Muscle layer of duodenum (tissue), 2 donors: Measurements from ENCODE around the gene CD209.

ENCODE experiments used
- H3K27ac ChIP-seq: one replicate; pipeline ENCODE4 v1.7.0; 2013; ENCODE audit warnings: mild to moderate bottlenecking, low read length
- H3K27me3 ChIP-seq: one replicate; pipeline ENCODE4 v1.7.0; 2013; ENCODE audit warnings: low read depth, mild to moderate bottlenecking, control low read depth, low read length
- H3K36me3 ChIP-seq, 2 donors: one replicate each; pipeline ENCODE4 v1.7.0; 2013; ENCODE audit warnings: low read length in 2 of 2, control low read depth in 1 of 2, mild to moderate bottlenecking in 1 of 2; ENCODE audit not compliant: insufficient read depth in 2 of 2, control insufficient read depth in 1 of 2
- H3K4me1 ChIP-seq, 2 donors: one replicate each; pipeline ENCODE4 v1.7.0; 2013; ENCODE audit warnings: low read length in 2 of 2, mild to moderate bottlenecking in 2 of 2, control low read depth in 1 of 2, moderate library complexity in 1 of 2; ENCODE audit not compliant: insufficient read depth in 2 of 2, control insufficient read depth in 1 of 2
- H3K4me3 ChIP-seq, 2 donors: one replicate each; pipeline ENCODE4 v1.7.0; 2013; ENCODE audit warnings: low read length in 2 of 2, low read depth in 1 of 2, mild to moderate bottlenecking in 1 of 2
- H3K9me3 ChIP-seq, 2 donors: one replicate each; pipeline ENCODE4 v1.7.0; 2013; ENCODE audit warnings: low read length in 2 of 2, control low read depth in 1 of 2, mild to moderate bottlenecking in 1 of 2; ENCODE audit not compliant: control insufficient read depth in 1 of 2
- donor health status: healthy.

Gene CD209

DNA sequence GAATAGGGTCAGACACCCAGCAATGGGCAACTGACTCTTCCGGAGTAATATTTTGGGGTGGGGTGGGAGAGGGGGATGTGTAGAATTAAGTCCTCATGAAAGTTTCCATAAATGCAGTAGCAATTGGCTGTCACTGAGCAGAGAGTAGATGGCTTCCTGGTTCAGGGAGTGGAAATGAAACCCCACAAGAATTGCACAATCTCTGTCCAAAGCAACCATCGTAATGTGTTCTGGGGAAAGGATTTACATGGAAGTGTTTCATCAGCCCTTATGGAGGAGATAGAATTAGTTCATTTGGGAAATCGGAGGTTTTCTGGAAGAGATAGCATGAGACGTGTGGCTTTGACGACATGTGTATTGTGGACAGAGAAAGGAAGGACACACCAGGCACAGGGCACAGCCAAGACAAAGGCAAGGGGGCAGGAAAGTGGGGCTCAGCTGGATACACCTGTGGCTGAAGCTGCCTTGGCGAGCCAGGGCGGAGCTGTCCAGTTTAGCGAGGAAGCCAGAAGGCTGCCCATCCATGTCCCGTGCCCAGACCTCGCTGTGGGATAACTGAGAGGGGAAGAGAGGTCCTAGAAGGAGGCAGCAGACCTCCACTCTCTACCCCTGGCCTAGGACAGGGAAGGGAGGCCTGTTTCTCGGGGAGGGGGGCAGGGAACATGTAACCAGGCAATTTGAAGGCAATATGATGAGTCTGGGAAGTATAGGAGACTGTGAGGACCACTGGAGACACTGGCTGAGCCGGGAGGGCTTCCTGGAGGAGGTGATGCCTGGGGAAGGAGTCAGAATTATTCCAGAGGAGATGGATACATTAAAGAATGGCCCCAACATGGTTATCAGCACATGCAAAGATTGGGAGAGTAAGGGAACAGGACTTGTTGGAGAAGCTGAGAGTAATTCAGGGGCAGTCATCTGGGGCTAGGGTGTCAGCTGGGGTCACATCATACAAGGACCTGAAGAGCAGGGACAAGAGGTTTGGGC lies 12.8 kb downstream of the CD209 start:
- Histone ChIP-seq H3K36me3 (no peaks in the 10 kb centered on the region), H3K27ac (no peak overlapping the region), H3K27me3 (peaks cover 10% of the 10 kb centered on the region), H3K9me3 (no peaks in the 10 kb centered on the region), H3K4me3 (no peak overlapping the region), H3K4me1 (peaks cover 0 to 3% of the 10 kb centered on the region in 2 donors)

DNA sequence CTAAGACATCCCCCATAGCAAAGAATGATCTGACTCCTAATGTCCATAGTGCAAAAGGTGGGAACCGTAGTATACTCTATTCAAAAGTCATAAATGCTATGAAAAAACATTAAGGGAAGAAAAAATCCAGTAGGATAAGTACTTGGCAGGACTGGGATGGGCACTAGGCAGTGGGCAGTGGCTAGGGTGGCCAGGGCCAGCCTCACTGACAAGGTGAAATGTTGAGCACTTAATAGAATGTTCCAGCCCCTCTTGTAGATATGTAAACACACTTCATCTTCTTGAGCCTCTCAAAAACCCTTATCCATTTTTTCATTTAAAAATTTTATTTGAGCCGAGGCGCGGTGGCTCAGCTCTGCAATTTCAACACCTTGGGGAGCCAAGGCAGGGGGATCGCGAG lies 14.0 kb downstream of the CD209 start:
- H3K4me3 ChIP-seq, result no peak overlapping the region
- H3K4me1 ChIP-seq, result peaks cover 0 to 3% of the 10 kb centered on the region in 2 donors
- H3K27ac ChIP-seq, result no peak overlapping the region
- H3K9me3 ChIP-seq, result no peaks in the 10 kb centered on the region
- no peaks in the 10 kb centered on the region for H3K36me3 ChIP-seq
- H3K27me3 ChIP-seq, result peaks cover 17% of the 10 kb centered on the region

DNA sequence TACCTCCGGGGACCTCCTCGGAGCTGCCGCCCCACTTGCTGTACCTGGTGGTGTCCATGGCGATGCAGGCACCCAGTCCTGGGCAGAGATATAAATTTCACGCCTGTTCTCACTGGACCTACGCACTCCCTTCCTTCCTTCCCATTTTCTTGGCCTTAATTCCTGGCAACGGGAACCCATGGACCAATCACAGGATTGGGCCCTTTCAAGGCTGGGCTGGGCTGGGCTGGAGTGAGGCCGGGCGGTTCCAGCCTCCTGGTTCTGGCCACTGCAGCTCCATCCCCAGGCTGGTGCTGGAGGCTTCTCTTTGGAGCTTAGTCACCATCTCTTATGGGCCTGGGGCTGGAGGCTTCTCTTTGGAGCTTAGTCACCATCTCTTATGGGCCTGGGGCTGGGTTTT lies 15.3 kb downstream of the CD209 start, which contains the start of gene CLEC4G:
TSS of gene CLEC4G (minus strand) at position 66 of the 400 bp plus-strand sequence. CDS start at position 58, 8 bp downstream.
- Histone ChIP-seq H3K27me3 (peaks cover 17% of the 10 kb centered on the region), H3K4me3 (no peak within 1 kb of the TSS), H3K27ac (no peak within 1 kb of the TSS), H3K36me3 (no peaks in the 10 kb centered on the region), H3K4me1 (peaks cover 0 to 3% of the 10 kb centered on the region in 2 donors), H3K9me3 (no peaks in the 10 kb centered on the region)

DNA sequence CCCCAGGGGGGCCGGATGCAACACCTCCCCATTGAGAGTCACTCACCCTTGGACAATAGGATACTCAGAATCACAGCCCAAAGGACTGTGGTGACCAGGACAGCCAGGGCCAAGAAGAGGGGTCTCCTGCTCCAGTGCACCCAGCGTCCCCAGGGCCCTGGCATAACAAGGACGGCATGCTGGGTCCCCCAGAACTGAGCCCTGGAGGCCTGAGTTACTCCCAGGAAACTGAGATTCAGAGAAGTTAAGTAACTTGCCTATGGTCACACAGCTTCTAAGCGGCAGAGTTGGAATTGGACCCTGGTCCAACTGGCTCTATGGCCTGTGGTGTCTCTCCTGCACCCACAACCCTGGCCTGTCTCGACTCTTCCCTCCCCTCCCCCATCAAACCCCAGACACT lies 15.7 kb downstream of the CD209 start:
- no peaks in the 10 kb centered on the region for H3K36me3 ChIP-seq
- no peaks in the 10 kb centered on the region for H3K9me3 ChIP-seq
- H3K4me3 ChIP-seq, result no peak overlapping the region
- H3K27ac ChIP-seq, result no peak overlapping the region
- peaks cover 0 to 3% of the 10 kb centered on the region in 2 donors for H3K4me1 ChIP-seq
- peaks cover 17% of the 10 kb centered on the region for H3K27me3 ChIP-seq

DNA sequence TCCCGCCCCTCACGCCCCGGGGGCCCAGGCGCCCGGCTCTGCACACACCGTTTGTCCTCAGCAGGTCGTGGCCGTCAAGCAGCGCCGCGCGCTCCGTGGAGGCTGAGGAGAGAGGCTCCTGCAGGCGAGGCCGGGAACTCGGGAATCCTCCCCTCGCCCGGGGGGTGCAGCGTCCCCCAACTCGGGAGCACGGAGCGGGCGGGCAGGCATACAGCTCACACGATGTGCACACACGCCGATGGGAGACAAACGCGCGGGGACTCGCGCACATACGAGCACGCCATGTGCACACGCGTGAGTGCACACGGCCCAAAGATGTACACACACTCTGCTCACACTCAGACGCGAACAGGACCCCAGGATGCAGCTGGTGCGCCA lies 16.1 kb downstream of the CD209 start:
- H3K27ac ChIP-seq, result no peak overlapping the region
- H3K4me3 ChIP-seq, result no peak overlapping the region
- H3K9me3 ChIP-seq, result no peaks in the 10 kb centered on the region
- H3K27me3 ChIP-seq, result peaks cover 17% of the 10 kb centered on the region
- no peaks in the 10 kb centered on the region for H3K36me3 ChIP-seq
- H3K4me1 ChIP-seq, result peaks cover 0 to 3% of the 10 kb centered on the region in 2 donors

DNA sequence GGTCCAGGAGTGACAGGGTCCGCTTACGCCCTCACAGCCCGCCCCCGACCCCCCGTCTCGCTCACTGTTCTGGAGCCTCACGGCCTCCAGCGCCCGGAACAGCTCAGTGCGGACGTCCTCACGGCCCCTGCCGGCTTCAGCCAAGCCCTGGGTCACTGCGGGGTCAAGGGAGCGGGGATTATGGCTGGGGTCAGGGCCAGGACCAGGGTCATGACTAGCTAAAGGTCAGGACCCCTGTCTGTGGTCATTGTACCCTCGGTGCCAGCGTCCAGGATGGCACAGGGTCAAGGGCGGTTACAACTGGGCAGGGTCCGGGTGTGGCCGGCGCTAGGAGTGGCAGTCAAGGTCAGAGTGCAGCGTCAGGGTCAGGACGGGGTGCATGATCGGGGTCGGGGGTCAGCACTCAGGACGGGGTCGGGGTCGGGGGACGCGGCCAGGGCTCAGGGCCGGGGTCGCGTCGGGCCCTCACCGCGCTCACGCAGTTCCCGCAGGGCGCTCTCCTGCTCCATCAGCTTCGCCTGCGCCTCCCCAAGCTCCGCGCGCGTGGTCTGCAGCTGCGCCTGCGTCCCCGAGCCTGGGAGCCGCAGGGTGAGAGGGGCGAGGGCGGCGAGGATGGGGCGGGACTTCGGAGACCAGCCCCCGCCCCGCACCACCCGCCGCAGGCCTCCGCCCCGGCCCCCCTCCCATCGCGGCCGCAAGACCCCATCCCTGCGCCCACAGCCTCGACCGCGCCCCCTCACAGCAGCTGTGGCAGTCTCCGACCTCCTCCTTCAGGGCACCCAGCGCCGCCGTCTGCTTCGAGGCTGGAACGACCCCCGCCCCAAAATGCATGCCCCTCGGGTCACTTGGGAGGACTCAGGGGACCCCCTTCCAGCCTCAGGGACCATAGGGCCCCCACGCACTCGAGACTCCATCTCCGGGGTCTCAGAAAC lies 16.8 kb downstream of the CD209 start:
- H3K27me3 ChIP-seq, result peaks cover 17% of the 10 kb centered on the region
- no peak overlapping the region for H3K4me3 ChIP-seq
- peaks cover 0 to 3% of the 10 kb centered on the region in 2 donors for H3K4me1 ChIP-seq
- H3K36me3 ChIP-seq, result no peaks in the 10 kb centered on the region
- H3K27ac ChIP-seq, result no peak overlapping the region
- no peaks in the 10 kb centered on the region for H3K9me3 ChIP-seq

DNA sequence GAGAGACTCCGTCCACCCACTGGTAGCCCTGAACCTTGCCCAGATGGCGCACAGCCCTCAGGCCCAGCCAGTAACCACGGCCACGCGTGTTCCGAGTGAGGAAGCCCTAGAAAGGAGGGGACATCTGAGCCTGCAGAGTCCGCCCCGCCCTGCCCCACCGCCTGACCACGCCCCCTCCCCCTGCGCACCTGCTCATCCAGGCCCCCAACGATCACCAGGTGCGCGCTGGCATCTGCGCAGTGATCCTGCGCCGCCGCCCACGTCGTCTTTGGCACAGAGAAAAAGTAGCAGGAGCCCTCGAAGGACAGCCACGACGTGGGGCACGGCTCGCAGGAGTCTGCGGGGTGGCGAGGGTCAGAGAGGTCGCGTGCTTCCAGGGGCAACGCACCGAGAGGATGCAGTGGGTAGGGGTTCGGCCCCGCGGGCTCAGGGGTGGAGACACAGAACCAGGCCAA lies 17.5 kb downstream of the CD209 start:
- peaks cover 17% of the 10 kb centered on the region for H3K27me3 ChIP-seq
- H3K9me3 ChIP-seq, result no peaks in the 10 kb centered on the region
- no peak overlapping the region for H3K4me3 ChIP-seq
- peaks cover 0 to 3% of the 10 kb centered on the region in 2 donors for H3K4me1 ChIP-seq
- H3K36me3 ChIP-seq, result no peaks in the 10 kb centered on the region
- no peak overlapping the region for H3K27ac ChIP-seq

DNA sequence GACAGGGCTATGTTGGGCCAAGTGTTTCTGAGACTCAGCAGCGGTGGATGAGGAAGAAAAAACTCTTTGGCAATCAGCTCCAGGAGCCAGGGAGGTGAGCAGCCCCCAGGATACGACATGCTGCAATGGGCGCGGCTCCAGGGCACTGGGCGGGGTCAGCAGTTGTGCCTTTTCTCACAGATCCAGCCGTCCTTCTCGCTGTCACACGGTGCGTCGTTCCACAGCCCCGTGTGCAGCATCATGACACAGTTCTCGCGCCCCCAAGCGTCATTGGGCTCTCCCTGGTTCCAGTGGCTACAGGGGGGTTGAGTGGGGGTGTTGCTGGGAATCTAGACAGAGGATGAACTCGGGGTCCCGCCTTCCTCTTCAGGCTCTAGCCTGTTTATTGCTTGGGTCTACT lies 18.1 kb downstream of the CD209 start:
- no peak overlapping the region for H3K27ac ChIP-seq
- no peak overlapping the region for H3K4me3 ChIP-seq
- H3K27me3 ChIP-seq, result peaks cover 17% of the 10 kb centered on the region
- no peaks in the 10 kb centered on the region for H3K36me3 ChIP-seq
- peaks cover 0 to 3% of the 10 kb centered on the region in 2 donors for H3K4me1 ChIP-seq
- no peaks in the 10 kb centered on the region for H3K9me3 ChIP-seq

DNA sequence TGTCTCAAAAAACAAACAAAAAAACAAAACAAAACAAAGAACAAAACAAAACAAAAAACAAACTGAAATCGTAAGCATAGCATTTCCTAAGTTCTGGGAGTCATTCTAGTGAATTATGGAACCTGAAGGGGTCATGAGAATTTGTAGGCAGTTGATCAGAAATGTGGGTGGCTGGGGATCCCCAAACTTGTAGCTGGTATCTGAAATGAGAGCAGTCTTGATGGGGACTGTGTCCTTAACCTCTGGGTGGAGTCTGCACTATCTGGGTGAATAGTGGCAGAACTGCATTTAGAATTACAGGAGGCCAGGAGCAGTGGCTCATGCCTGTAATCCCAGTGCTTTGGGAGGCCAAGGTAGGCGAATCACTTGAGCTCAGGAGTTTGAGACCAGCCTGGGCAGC lies 21.5 kb downstream of the CD209 start:
- H3K4me1 ChIP-seq, result peaks cover 0 to 3% of the 10 kb centered on the region in 2 donors
- peaks cover 17% of the 10 kb centered on the region for H3K27me3 ChIP-seq

DNA sequence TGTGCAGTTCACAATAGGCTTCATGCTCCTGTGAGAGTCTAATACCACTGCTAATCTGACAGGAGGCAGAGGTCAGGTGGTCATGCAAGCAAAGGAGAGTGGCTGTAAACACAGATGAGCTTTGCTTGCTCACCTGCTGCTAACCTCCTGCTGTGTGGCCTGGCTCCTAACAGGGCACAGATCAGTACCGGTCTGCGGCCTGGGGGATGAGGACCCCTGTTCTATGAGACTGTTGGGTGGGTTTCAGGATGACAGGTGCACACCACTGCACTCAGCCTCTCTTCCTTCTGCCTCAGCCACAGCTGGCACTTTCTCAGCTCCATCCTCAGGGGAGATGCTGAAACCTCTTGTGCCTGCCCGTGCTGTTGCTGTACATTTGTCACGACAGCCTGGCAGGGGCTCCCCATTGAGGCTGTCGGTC lies 25.1 kb downstream of the CD209 start:
- Histone ChIP-seq H3K27ac (no peak overlapping the region), H3K9me3 (no peaks in the 10 kb centered on the region), H3K36me3 (no peaks in the 10 kb centered on the region), H3K4me3 (no peak overlapping the region), H3K27me3 (no peaks in the 10 kb centered on the region), H3K4me1 (no peaks in the 10 kb centered on the region)

More for the DNA sequence above, 21.5 kb downstream of the CD209 start:
- H3K9me3 ChIP-seq, result no peaks in the 10 kb centered on the region
- no peak overlapping the region for H3K4me3 ChIP-seq
- H3K36me3 ChIP-seq, result no peaks in the 10 kb centered on the region
- H3K27ac ChIP-seq, result no peak overlapping the region

DNA sequence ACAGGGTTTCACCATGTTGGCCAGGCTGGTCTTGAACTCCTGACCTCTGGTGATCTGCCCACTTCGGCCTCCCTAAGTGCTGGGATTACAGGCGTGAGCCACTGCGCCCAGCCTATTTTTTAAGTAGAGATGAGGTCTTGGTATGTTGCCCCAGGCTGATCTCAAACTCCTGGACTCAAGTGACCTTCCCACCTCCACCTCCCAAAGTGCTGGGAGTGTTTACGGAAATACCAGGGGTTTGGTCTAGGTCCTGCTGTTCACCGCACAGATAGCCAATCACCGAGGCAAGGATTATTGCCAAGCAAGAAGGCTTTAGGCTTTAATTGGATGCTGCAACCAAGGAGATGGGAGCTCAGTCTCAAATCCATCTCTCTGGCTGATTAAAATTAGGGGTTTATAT lies 27.0 kb downstream of the CD209 start:
- Histone ChIP-seq H3K36me3 (no peaks in the 10 kb centered on the region), H3K4me1 (no peaks in the 10 kb centered on the region), H3K9me3 (peaks cover 3 to 5% of the 10 kb centered on the region in 2 donors), H3K27me3 (no peaks in the 10 kb centered on the region), H3K27ac (no peak overlapping the region), H3K4me3 (no peak overlapping the region)
